Measurements from ENCODE around the gene SCEL. TPM values are rescaled to one million over a fixed set of nuclear protein-coding genes. Genes with fewer than 3 reads are reported as not detected.

SCEL gene
- total RNA-seq (not detected), total RNA-seq (0 to 0.12 (median 0) reads per million in 172 experiments)
- not detected for polyA plus RNA-seq (2013, experiment 1 of 2)
- not detected for polyA plus RNA-seq (2013, experiment 2 of 2)

- Histone ChIP-seq H3K36me3 (ENCODE audit: insufficient read depth, low read length) (no peaks in the 10 kb centered on the region), H3K4me3 (ENCODE audit: low read length) (no peak within 1 kb of the TSS), H3K27me3 (ENCODE audit: control insufficient read depth in 1 of 2, insufficient read depth in 2 of 2, low read length in 2 of 2) (no peaks in the 10 kb centered on the region), H3K27ac (ENCODE audit: low read depth in 1 of 2, low read length in 2 of 2) (no peak within 1 kb of the TSS), H3K4me1 (ENCODE audit: insufficient read depth, low read length) (no peaks in the 10 kb centered on the region), H3K9me3 (ENCODE audit: control insufficient read depth in 1 of 2, insufficient read depth in 1 of 2, low read length in 2 of 2) (no peaks in the 10 kb centered on the region)
- POLR2A ChIA-PET = no interaction called here
- CTCF ChIA-PET = no interaction called here
- H3K36me3 Mint-ChIP-seq (ENCODE audit: low read depth) = no peaks in the 10 kb centered on the region
- peaks cover 16% of the 10 kb centered on the region for H3K27me3 Mint-ChIP-seq
- no peak for TF ChIP-seq CTCF (IDR thresholded peaks at IDR 0.05)
- H3K4me1 Mint-ChIP-seq (ENCODE audit: low read depth) = no peaks in the 10 kb centered on the region
- H3K4me3 Mint-ChIP-seq = no peak within 1 kb of the TSS
- DNase-seq = no peak
- intact Hi-C loops (cut with DNase I, micrococcal nuclease) = no loop called here
- H3K27ac Mint-ChIP-seq = no peak within 1 kb of the TSS
- no peaks in the 10 kb centered on the region for H3K9me3 Mint-ChIP-seq
- no peak for ATAC-seq (ENCODE audit: poor library complexity)
These were observed at the start of gene SCEL for GRCh38 chr13:77535448-77535847. Gene SCEL, plus strand, starts transcription at chr13:77535706. Its CDS starts 20,170 bp downstream, at chr13:77555876.

GRCh38 chr13:77489566-77490337 lies 45.8 kb upstream of the SCEL start:
- Histone ChIP-seq H3K27ac (ENCODE audit: low read depth in 1 of 2, low read length in 2 of 2) (no peak overlapping the region), H3K4me3 (ENCODE audit: low read length) (no peak overlapping the region), H3K36me3 (ENCODE audit: insufficient read depth, low read length) (no peaks in the 10 kb centered on the region), H3K4me1 (ENCODE audit: insufficient read depth, low read length) (no peaks in the 10 kb centered on the region), H3K9me3 (ENCODE audit: control insufficient read depth in 1 of 2, insufficient read depth in 1 of 2, low read length in 2 of 2) (no peaks in the 10 kb centered on the region), H3K27me3 (ENCODE audit: control insufficient read depth in 1 of 2, insufficient read depth in 2 of 2, low read length in 2 of 2) (no peaks in the 10 kb centered on the region)
- ChIA-PET POLR2A (no interaction called here), CTCF (no interaction called here)
- no peak for ATAC-seq (ENCODE audit: poor library complexity)
- H3K4me3 Mint-ChIP-seq = no peak overlapping the region
- no peaks in the 10 kb centered on the region for H3K27me3 Mint-ChIP-seq
- no peaks in the 10 kb centered on the region for H3K36me3 Mint-ChIP-seq (ENCODE audit: low read depth)
- TF ChIP-seq CTCF (IDR thresholded peaks at IDR 0.05) = no peak
- H3K9me3 Mint-ChIP-seq = no peaks in the 10 kb centered on the region
- H3K27ac Mint-ChIP-seq = no peak overlapping the region
- DNase-seq = no peak
- intact Hi-C loops (cut with DNase I, micrococcal nuclease) = loop anchor here in 1 of 2 experiments (5.0 kb wide), 2 partner anchors 263 to 633 kb away; no protein-coding TSS in a partner anchor
- no peaks in the 10 kb centered on the region for H3K4me1 Mint-ChIP-seq (ENCODE audit: low read depth)

GRCh38 chr13:77492982-77493381 lies 42.5 kb upstream of the SCEL start:
- peak in 2 of 14 experiments; percentile 23 to 29 for DNase-seq
- no peaks in the 10 kb centered on the region for H3K27me3 ChIP-seq (ENCODE audit: control insufficient read depth in 1 of 2, insufficient read depth in 2 of 2, low read length in 2 of 2)
- intact Hi-C loops (cut with DNase I, micrococcal nuclease) = loop anchor here (2.0 to 5.0 kb wide), 3 partner anchors 258 to 629 kb away; no protein-coding TSS in a partner anchor
- no peak for ATAC-seq (ENCODE audit: poor library complexity)
- ChIA-PET POLR2A (interaction anchor here (1.2 kb wide), 1 partner anchor 13 kb away, joined by 3 read pairs; no protein-coding TSS in a partner anchor), CTCF (interaction anchor here (1.1 to 1.3 kb wide), 4 partner anchors 15 to 259 kb away, joined by 3 to 19 read pairs (median 3); no protein-coding TSS in a partner anchor)
- peak; percentile 25 for TF ChIP-seq CTCF (IDR thresholded peaks at IDR 0.05)
- Mint-ChIP-seq H3K27me3 (no peaks in the 10 kb centered on the region), H3K4me1 (ENCODE audit: low read depth) (no peaks in the 10 kb centered on the region), H3K27ac (no peak overlapping the region), H3K36me3 (ENCODE audit: low read depth) (no peaks in the 10 kb centered on the region), H3K9me3 (no peaks in the 10 kb centered on the region), H3K4me3 (no peak overlapping the region)
- H3K4me3 ChIP-seq (ENCODE audit: low read length) = no peak overlapping the region
- H3K36me3 ChIP-seq (ENCODE audit: insufficient read depth, low read length) = no peaks in the 10 kb centered on the region
- H3K9me3 ChIP-seq (ENCODE audit: control insufficient read depth in 1 of 2, insufficient read depth in 1 of 2, low read length in 2 of 2) = no peaks in the 10 kb centered on the region
- no peak overlapping the region for H3K27ac ChIP-seq (ENCODE audit: low read depth in 1 of 2, low read length in 2 of 2)
- H3K4me1 ChIP-seq (ENCODE audit: insufficient read depth, low read length) = no peaks in the 10 kb centered on the region

Data from CD4-positive, alpha-beta T cell (primary cell).